NCI-H2227 (cell line): ENCODE measurements around the gene MTUS2.

Experiments used
- DNase-seq: peaks from one replicate; lab custom pipeline; 2025; ENCODE audit not compliant: unreplicated experiment; lab: John Stamatoyannopoulos, UW

The MTUS2 gene

GRCh38 chr13:29103065-29103800, 283.1 kb downstream of the MTUS2 start:
- DNase-seq = no peak

DNA sequence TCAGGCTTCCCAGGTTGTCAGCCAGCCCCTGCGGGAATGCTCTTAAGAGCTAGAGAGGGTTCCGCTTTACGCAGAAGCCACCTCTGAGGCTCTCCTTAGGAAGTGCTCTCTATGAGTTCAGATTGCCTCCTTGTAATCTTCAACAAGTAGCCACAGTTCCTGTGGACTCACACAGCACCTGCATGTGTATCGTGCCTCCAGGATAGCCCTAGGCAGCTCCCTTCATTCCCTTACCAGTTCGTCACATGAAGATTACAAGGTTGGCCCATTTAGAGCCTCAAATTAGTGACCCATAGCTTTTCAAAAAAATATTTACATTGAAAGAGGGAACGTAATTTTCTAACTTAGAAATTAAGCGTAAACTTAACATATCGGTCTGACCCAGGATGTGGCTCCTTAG, 284.3 kb downstream of the MTUS2 start:
- DNase-seq = no peak

- no peak for DNase-seq
Measured at GRCh38 chr13:29105779-29106178, 285.6 kb downstream of the MTUS2 start.

DNA sequence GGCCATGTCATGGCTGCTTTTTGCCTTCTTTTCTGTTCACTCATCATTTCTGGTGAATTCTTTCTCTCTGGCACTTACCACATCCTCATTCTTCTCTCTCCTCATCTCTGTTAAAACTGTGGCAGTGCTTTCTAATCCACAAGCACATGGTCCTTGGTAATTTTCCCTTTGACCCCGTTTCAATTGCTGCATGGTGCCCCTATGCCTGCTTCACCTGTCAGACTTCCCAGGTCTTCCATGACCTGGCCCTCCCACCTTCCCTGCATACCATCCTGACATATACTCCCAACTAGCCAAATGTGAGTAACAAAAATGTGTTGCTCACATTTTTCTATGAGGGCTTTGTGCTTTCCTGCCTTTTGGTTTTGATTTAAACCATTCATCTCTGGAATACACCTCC, 286.5 kb downstream of the MTUS2 start:
- DNase-seq = no peak

GRCh38 chr13:29108068-29108786, 288.1 kb downstream of the MTUS2 start:
- DNase-seq = no peak

DNA sequence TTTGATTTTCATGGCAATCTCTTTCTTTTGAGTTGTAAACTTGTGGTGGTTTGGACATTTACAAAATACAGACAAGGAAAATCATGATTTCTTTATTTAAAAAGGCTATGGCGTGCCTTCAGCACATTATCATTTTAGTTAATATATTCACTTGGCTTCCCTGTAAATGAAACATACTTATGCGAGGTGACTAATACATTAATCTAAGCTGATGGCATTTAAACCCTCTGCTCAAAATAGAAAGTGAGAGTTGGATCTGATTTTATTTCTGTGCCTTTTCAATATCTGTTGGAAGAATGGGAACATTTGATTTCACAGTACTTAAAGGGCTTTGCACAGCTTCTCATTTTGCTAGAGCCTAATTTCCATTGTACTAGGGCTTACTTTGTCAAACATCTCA, 289.8 kb downstream of the MTUS2 start:
- DNase-seq = no peak

GRCh38 chr13:29111446-29111845, 291.3 kb downstream of the MTUS2 start:
- DNase-seq = no peak

- no peak for DNase-seq
Measured at GRCh38 chr13:29115842-29116241, 295.7 kb downstream of the MTUS2 start.

DNA sequence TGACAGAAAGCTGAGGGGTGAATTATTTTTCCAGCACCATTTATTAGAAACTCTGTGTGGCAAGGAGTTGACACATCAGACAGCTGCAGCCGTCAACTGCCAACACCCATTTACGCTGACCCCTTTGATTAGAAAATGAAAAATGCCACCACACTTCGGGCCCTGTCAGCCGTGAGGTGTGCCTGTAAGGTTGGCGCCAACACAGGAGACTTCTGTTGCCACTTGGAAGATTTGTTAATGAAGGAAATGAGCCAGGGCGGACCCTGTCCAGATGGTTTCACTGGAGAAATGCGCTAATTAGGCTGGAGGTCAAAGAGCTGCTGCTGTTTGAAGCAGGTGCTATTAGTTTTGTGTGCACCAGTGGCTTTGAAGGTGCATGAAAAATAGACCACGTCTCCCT, 297.5 kb downstream of the MTUS2 start:
- DNase-seq = no peak

- DNase-seq = no peak
Measured at GRCh38 chr13:29118471-29118870, 298.3 kb downstream of the MTUS2 start.

- DNase-seq = no peak
Measured at GRCh38 chr13:29125191-29125933, 305.2 kb downstream of the MTUS2 start.

DNA sequence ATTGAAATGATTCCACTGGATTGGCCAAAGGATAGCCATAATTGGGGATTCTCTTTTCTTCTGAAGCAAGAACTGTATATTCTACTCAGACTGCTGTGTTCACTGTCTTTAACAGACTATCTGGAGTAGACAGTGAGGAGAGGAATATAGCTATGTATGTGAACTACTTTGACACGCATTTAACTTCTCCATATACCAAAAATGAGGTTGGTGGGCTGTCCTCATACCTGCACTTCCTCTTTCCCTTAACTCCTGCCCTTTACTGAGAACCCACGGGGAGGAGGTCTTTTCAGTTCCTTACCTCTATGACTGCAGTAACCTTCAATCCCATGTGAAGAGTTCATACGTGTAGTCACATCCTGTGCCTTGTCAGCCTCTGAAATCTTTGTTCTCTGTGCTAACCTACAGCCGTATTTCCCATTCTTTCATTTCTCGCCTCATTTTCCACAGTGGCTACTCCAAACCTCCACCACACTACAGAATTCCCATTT, 305.8 kb downstream of the MTUS2 start:
- DNase-seq = no peak

- DNase-seq = no peak
Measured at GRCh38 chr13:29129616-29130015, 309.5 kb downstream of the MTUS2 start.

- no peak for DNase-seq
Measured at GRCh38 chr13:29131159-29131558, 311.0 kb downstream of the MTUS2 start.

- DNase-seq = no peak
Measured at GRCh38 chr13:29131881-29132668, 311.9 kb downstream of the MTUS2 start.

GRCh38 chr13:29136341-29136740, 316.2 kb downstream of the MTUS2 start:
- DNase-seq = no peak

DNA sequence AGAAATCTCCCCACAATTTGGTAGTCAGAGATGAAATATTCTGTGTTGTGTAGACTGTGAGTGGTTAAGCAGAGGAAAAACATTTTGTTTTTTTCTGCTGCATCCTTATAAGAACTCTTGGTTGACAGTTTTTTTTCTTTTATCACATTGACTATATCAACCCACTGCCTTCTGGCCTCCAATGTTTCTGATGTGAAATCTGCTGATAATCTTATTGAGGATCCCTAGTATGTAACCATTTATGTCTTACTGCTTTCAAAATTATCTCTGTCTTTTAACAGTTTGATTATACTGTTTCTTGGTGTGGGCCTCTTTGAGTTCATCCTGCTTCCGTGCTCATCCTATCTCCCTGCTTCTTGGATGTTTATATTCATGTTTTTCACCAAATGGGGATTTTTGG, 316.9 kb downstream of the MTUS2 start:
- DNase-seq = no peak

DNA sequence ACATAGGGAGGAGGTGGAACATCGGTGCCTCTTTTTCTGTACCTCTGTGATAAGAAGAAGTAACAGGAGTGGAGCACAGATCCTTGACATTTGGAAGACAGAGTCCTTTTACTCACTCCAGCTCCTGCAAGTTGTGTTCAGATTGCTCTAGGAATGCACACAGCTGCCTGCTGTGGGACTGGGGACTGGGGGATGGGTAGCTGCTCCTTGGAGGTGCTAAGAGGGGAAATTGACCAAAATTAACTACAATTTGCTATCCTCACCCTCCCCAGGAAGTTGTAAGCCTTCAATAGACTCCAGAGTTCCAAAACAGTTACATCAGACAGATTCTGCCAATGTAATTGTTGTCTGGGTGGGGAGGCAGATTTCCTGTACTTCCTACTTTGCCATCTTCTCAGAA, 317.9 kb downstream of the MTUS2 start:
- no peak for DNase-seq

DNA sequence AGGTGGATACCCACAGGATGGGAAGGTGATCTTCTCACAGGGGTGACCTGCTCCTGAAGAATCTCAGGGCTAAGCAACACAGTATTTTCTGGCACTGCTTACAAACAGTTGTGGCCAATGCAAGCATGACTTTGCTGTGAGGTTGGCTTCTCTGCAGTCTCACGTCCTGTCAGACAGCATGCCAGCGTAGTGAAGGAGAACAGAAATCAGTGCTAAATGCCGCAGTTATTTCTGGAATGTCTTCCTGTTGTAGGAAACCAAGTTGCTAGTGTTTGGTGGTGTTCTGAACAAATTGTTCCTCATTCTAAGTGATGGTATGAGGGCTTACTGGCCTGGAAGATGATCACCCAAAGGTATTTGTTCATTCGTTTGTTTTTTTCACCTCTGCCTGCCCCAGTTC, 320.1 kb downstream of the MTUS2 start:
- DNase-seq = no peak

GRCh38 chr13:29143847-29144246, 323.7 kb downstream of the MTUS2 start:
- DNase-seq = no peak

GRCh38 chr13:29154390-29154789, 334.3 kb downstream of the MTUS2 start:
- no peak for DNase-seq
